HEK293 (cell line): ENCODE measurements around the gene AFF1.

Experiments
- CTCF ChIP-seq: fragments of 450-650 bp; formaldehyde crosslinking; IDR thresholded peaks from 2 replicates; pipeline ENCODE4 v1.5.1; 2016; ENCODE audit warnings: missing biosample characterization, missing genetic modification characterization
- HIC1 ChIP-seq: fragments of 450-650 bp; formaldehyde crosslinking; IDR thresholded peaks from 2 replicates; pipeline ENCODE4 v1.5.1; 2016; ENCODE audit warnings: missing biosample characterization, missing genetic modification characterization
- SALL2 ChIP-seq: fragments of 450-650 bp; formaldehyde crosslinking; IDR thresholded peaks from 2 replicates; pipeline ENCODE4 v1.5.0; 2017; ENCODE audit warnings: missing biosample characterization, mild to moderate bottlenecking, missing genetic modification characterization, borderline replicate concordance
- ZBTB21 ChIP-seq: fragments of 450-650 bp; formaldehyde crosslinking; IDR thresholded peaks from 2 replicates; pipeline ENCODE4 v1.5.1; 2017; ENCODE audit warnings: missing biosample characterization, missing genetic modification characterization
- ZNF132 ChIP-seq: fragments of 450-650 bp; formaldehyde crosslinking; IDR thresholded peaks from 2 replicates; pipeline ENCODE4 v1.5.1; 2017; ENCODE audit warnings: missing biosample characterization, missing genetic modification characterization, borderline replicate concordance
- ZNF140 ChIP-seq: fragments of 450-650 bp; formaldehyde crosslinking; IDR thresholded peaks from 2 replicates; pipeline ENCODE4 v1.5.1; 2016; ENCODE audit warnings: missing biosample characterization, missing genetic modification characterization
- ZNF146 ChIP-seq: fragments of 450-650 bp; formaldehyde crosslinking; IDR thresholded peaks from 2 replicates; pipeline ENCODE4 v1.5.1; 2016; ENCODE audit warnings: missing biosample characterization, missing genetic modification characterization
- ZNF274 ChIP-seq, 2 experiments: fragments of 200-500 bp in 1 of 2; fragments of 450-650 bp in 1 of 2; sonication (Bioruptor generic) in 1 of 2; formaldehyde crosslinking in 1 of 2; IDR thresholded peaks; 2 replicates each; pipeline versions ENCODE4 v1.5.1 to v1.6.1; 2014 to 2016; ENCODE audit warnings: borderline replicate concordance in 1 of 2, inconsistent platforms in 1 of 2, low read length in 1 of 2, missing biosample characterization in 1 of 2, missing genetic modification characterization in 1 of 2
- ZNF324 ChIP-seq: fragments of 450-650 bp; formaldehyde crosslinking; IDR thresholded peaks from 2 replicates; pipeline ENCODE4 v1.5.1; 2016; ENCODE audit warnings: missing biosample characterization, missing genetic modification characterization
- ZNF449 ChIP-seq: fragments of 450-650 bp; formaldehyde crosslinking; IDR thresholded peaks from 2 replicates; pipeline ENCODE4 v1.5.1; 2017; ENCODE audit warnings: missing biosample characterization, mild to moderate bottlenecking, missing genetic modification characterization, moderate library complexity
- ZNF549 ChIP-seq: fragments of 450-650 bp; IDR thresholded peaks from 2 replicates; pipeline ENCODE4 v1.5.1; 2018; ENCODE audit warnings: missing biosample characterization, missing genetic modification characterization, mild to moderate bottlenecking, inconsistent platforms, moderate library complexity
- ZNF555 ChIP-seq: fragments of 450-650 bp; formaldehyde crosslinking; conservative IDR thresholded peaks from 2 replicates; pipeline ENCODE4 v1.5.1; 2017; ENCODE audit warnings: missing biosample characterization, mild to moderate bottlenecking, missing genetic modification characterization, inconsistent platforms
- ZNF654 ChIP-seq: fragments of 450-650 bp; formaldehyde crosslinking; IDR thresholded peaks from 2 replicates; pipeline ENCODE4 v1.5.1; 2016; ENCODE audit warnings: low read depth, missing biosample characterization, missing genetic modification characterization
- ZNF792 ChIP-seq: fragments of 450-650 bp; formaldehyde crosslinking; IDR thresholded peaks from 2 replicates; pipeline ENCODE4 v1.5.1; 2016; ENCODE audit warnings: missing biosample characterization, missing genetic modification characterization

- TF ChIP-seq ZBTB21 (tag by site-specific recombination), result no peak
- no peak for TF ChIP-seq CTCF (tag by site-specific recombination)
- TF ChIP-seq HIC1 (tag by site-specific recombination), result no peak
- TF ChIP-seq ZNF449 (tag by site-specific recombination), result no peak
- TF ChIP-seq ZNF792, result no peak
- TF ChIP-seq ZNF132 (tag by site-specific recombination), result no peak
- TF ChIP-seq ZNF140 (tag by site-specific recombination), result no peak
- no peak for TF ChIP-seq ZNF324
- no peak for TF ChIP-seq SALL2 (tag by site-specific recombination)
- no peak for TF ChIP-seq ZNF274 (IDR thresholded peaks at IDR 0.05; ENCODE audit: low read length)
- no peak for TF ChIP-seq ZNF274 (tag by site-specific recombination; IDR thresholded peaks at IDR 0.05; ENCODE audit: borderline replicate concordance)
- TF ChIP-seq ZNF654, result no peak
- TF ChIP-seq ZNF146 (tag by site-specific recombination), result no peak
- TF ChIP-seq ZNF555, result no peak
- TF ChIP-seq ZNF549 (tag by site-specific recombination), result no peak
Observed at GRCh38 chr4:87089368-87089767, 154.6 kb downstream of the AFF1 start.
